Right lobe of liver (tissue), 6 donors: Measurements from ENCODE around the gene POLR1A. TPM values are rescaled to one million over a fixed set of nuclear protein-coding genes. Genes with fewer than 3 reads are reported as not detected.

Experiments used
- ATAC-seq, 4 donors: fragments of 200-7000 bp; cut with Tn5 transposase; one replicate each; pipeline ENCODE4 v1.9.1; 2020; ENCODE audit warnings: mild to moderate bottlenecking in 4 of 4, moderate library complexity in 4 of 4
- DNase-seq, 3 donors: peaks; one replicate each; pipeline ENCODE4 v3.0.0-alpha.2; 2020
- H3K27ac ChIP-seq, 3 donors: fragments of 200-600 bp; one replicate each; pipeline ENCODE4 v1.8.0; 2022
- H3K27me3 ChIP-seq, 2 donors: fragments of 200-600 bp; one replicate each; pipeline ENCODE4 v1.8.0; 2022
- H3K36me3 ChIP-seq, 4 donors: fragments of 200-600 bp; sonication (generic) in 1 of 4; one replicate each; pipeline versions ENCODE4 v1.5.1 to v1.8.0; 2017 to 2022; ENCODE audit warnings: control low read depth in 1 of 4
- H3K4me1 ChIP-seq, 4 donors: fragments of 200-600 bp; sonication (generic) in 1 of 4; one replicate each; pipeline versions ENCODE4 v1.5.1 to v1.8.0; 2017 to 2022; ENCODE audit warnings: control low read depth in 1 of 4
- H3K4me3 ChIP-seq, 3 donors: fragments of 200-600 bp; one replicate each; pipeline ENCODE4 v1.8.0; 2022
- H3K9me3 ChIP-seq, 4 donors: fragments of 200-600 bp; sonication (generic) in 1 of 4; one replicate each; pipeline versions ENCODE4 v1.5.1 to v1.8.0; 2017 to 2022; ENCODE audit warnings: control low read depth in 1 of 4
- CTCF ChIP-seq, 4 donors: fragments of 200-600 bp in 3 of 4; fragments of 450-650 bp in 1 of 4; IDR thresholded peaks; one replicate each; pipeline versions ENCODE4 v1.5.1 to v1.8.0; 2016 to 2022; ENCODE audit warnings: antibody characterized with exemption in 4 of 4, mild to moderate bottlenecking in 2 of 4
- POLR2A ChIP-seq: fragments of 450-650 bp; IDR thresholded peaks from one replicate; pipeline ENCODE4 v1.6.1; 2017; ENCODE audit warnings: antibody characterized with exemption, mild to moderate bottlenecking
- WGBS: methylation state at CpG from one replicate; pipeline ENCODE4 v1.1.6; 2018; ENCODE audit warnings: low coverage, low lambda C conversion rate; ENCODE audit not compliant: insufficient coverage; ENCODE audit errors: missing lambda C conversion rate; 5-methylcytosine and 5-hydroxymethylcytosine counted together
- intact Hi-C, 2 donors: fragments of 100-400 bp; cut with DNase I; formaldehyde crosslinking; loops; one replicate each; pipeline versions ENCODE4 v1.11.2 to v1.14.1; 2022
- total RNA-seq, 6 experiments: library from RNA; depleted of rRNA in 2 of 6; stranded (reverse); fragments of >200 nt in 2 of 6; fragmentation: NEBNext Ultra II Directional in 3 of 6; extraction: Animal tissue kit (Norgen Biotek cat#: 25700) in 3 of 6; gene quantifications; one replicate each; pipeline versions ENCODE4 v1.1.0 to v1.2.4, GENCODE V29; 2016 to 2023
- donor health status: DM: no; HTN: yes; CAD: no.
- donor health status: DM: no; HTN: no; CAD: no.
- donor health status: DM: no; HTN: no; CAD: no.
- donor health status: DM: no; HTN: yes; CAD: no.
- donor health status: DM: no; HTN: yes; CAD: no.

The POLR1A gene
- total RNA-seq, 6 experiments from 2014 or later: 12.5 to 19.7 (median 14.4) TPM

GRCh38 chr2:86032861-86033595, 72.7 kb downstream of the POLR1A start:
- no peak overlapping the region for H3K4me3 ChIP-seq
- H3K27me3 ChIP-seq: no peaks in the 10 kb centered on the region
- ATAC-seq (no peak), DNase-seq (peak in 1 of 3 donors; percentile 40)
- H3K4me1 ChIP-seq: peaks cover 0 to 31% (median 11%) of the 10 kb centered on the region in 4 donors
- H3K27ac ChIP-seq: no peak overlapping the region
- WGBS: 92% methylated on average over 8 of the region's 11 CpGs
- no peaks in the 10 kb centered on the region for H3K9me3 ChIP-seq
- TF ChIP-seq POLR2A: no peak
- no peak for TF ChIP-seq CTCF (IDR thresholded peaks at IDR 0.05)
- H3K36me3 ChIP-seq: peaks cover 0 to 39% (median 19%) of the 10 kb centered on the region in 4 donors
- intact Hi-C loops: loop anchor here (5.0 to 10.0 kb wide), 2 partner anchors 146 to 148 kb away; partner anchors contain the start of gene ST3GAL5 (in 2 of the 2)

- Histone ChIP-seq H3K9me3 (no peaks in the 10 kb centered on the region), H3K36me3 (peaks cover 0 to 52% (median 23%) of the 10 kb centered on the region in 4 donors), H3K27ac (no peak overlapping the region), H3K4me1 (peaks cover 0 to 16% (median 5%) of the 10 kb centered on the region in 4 donors), H3K4me3 (no peak overlapping the region), H3K27me3 (no peaks in the 10 kb centered on the region)
- peak in 1 of 3 donors; percentile 32 for DNase-seq
- 83% methylated on average over 1 of the region's 4 CpGs for WGBS
- intact Hi-C loops: loop anchor here (5.0 to 10.0 kb wide), 2 partner anchors 144 to 147 kb away; partner anchors contain the start of gene ST3GAL5 (in 2 of the 2)
- TF ChIP-seq POLR2A (no peak), CTCF (IDR thresholded peaks at IDR 0.05) (no peak)
- no peak for ATAC-seq
Measured at GRCh38 chr2:86031606-86032005, 74.1 kb downstream of the POLR1A start.

- ATAC-seq: no peak
- H3K36me3 ChIP-seq: peaks cover 0 to 55% (median 24%) of the 10 kb centered on the region in 4 donors
- H3K4me1 ChIP-seq: peaks cover 0 to 12% (median 5%) of the 10 kb centered on the region in 4 donors
- intact Hi-C loops: loop anchor here (5.0 to 10.0 kb wide), 2 partner anchors 144 to 146 kb away; partner anchors contain the start of gene ST3GAL5 (in 2 of the 2)
- DNase-seq: peak in 1 of 3 donors; percentile 51
- H3K27ac ChIP-seq: no peak overlapping the region
- no peak overlapping the region for H3K4me3 ChIP-seq
- H3K9me3 ChIP-seq: no peaks in the 10 kb centered on the region
- H3K27me3 ChIP-seq: no peaks in the 10 kb centered on the region
- WGBS: no CpG with 5 or more reads among the region's 14 CpGs
- TF ChIP-seq POLR2A: no peak
Measured at GRCh38 chr2:86031151-86031550, 74.5 kb downstream of the POLR1A start.

- Histone ChIP-seq H3K9me3 (no peaks in the 10 kb centered on the region), H3K27ac (no peak overlapping the region), H3K4me3 (no peak overlapping the region), H3K27me3 (no peaks in the 10 kb centered on the region), H3K36me3 (peaks cover 0 to 55% (median 24%) of the 10 kb centered on the region in 4 donors), H3K4me1 (peaks cover 0 to under 1% (median 0%) of the 10 kb centered on the region in 4 donors)
- 89% methylated on average over 3 of the region's 14 CpGs for WGBS
- TF ChIP-seq CTCF (IDR thresholded peaks at IDR 0.05): no peak
- no peak for TF ChIP-seq POLR2A
- no peak for ATAC-seq
- intact Hi-C loops: loop anchor here (5.0 to 10.0 kb wide), 2 partner anchors 143 to 145 kb away; partner anchors contain the start of gene ST3GAL5 (in 2 of the 2)
- no peak for DNase-seq
Measured at GRCh38 chr2:86029873-86030272, 75.8 kb downstream of the POLR1A start.
